ENCODE data around the gene FANCM. TPM values are rescaled to one million over a fixed set of nuclear protein-coding genes. Genes with fewer than 3 reads are reported as not detected.
"Not testable (repeated sequence)": the region's sequence is repeated elsewhere in the genome, so short reads cannot be mapped to it uniquely, and the experiment has no call there.

The FANCM gene
- total RNA-seq, 1 experiment from 2014 or later, result 5.9 TPM

- no peak for DNase-seq (ENCODE audit: low spot score)
These were observed 8.9 kb downstream of the FANCM start for GRCh38 chr14:45144658-45145057.

GRCh38 chr14:45145214-45145613 lies 9.5 kb downstream of the FANCM start:
- no peak for DNase-seq (ENCODE audit: low spot score)

- no peak for DNase-seq (ENCODE audit: low spot score)
These were observed 13.9 kb downstream of the FANCM start for GRCh38 chr14:45149602-45150001.

GRCh38 chr14:45150386-45150890 lies 14.7 kb downstream of the FANCM start:
- DNase-seq (ENCODE audit: low spot score), result no peak

GRCh38 chr14:45156067-45156466 lies 20.3 kb downstream of the FANCM start:
- DNase-seq (ENCODE audit: low spot score), result no peak

- no peak for DNase-seq (ENCODE audit: low spot score)
These were observed 34.2 kb downstream of the FANCM start for GRCh38 chr14:45169906-45170305.

GRCh38 chr14:45177076-45177475 lies 41.3 kb downstream of the FANCM start:
- no peak for DNase-seq (ENCODE audit: low spot score)

GRCh38 chr14:45181329-45181728 lies 45.6 kb downstream of the FANCM start:
- no peak for DNase-seq (ENCODE audit: low spot score)

GRCh38 chr14:45181806-45182205 lies 46.1 kb downstream of the FANCM start:
- no peak for DNase-seq (ENCODE audit: low spot score)

GRCh38 chr14:45185100-45185814 lies 49.5 kb downstream of the FANCM start:
- no peak for DNase-seq (ENCODE audit: low spot score)

GRCh38 chr14:45194964-45195363 lies 59.2 kb downstream of the FANCM start:
- DNase-seq (ENCODE audit: low spot score), result no peak

GRCh38 chr14:45198551-45198950 lies 62.8 kb downstream of the FANCM start:
- no peak for DNase-seq (ENCODE audit: low spot score)

- DNase-seq (ENCODE audit: low spot score), result no peak
These were observed 63.5 kb downstream of the FANCM start for GRCh38 chr14:45199230-45199629.

GRCh38 chr14:45201905-45202304 lies 66.2 kb downstream of the FANCM start:
- no peak for DNase-seq (ENCODE audit: low spot score)

GRCh38 chr14:45204241-45204640 lies 68.5 kb downstream of the FANCM start:
- no peak for DNase-seq (ENCODE audit: low spot score)

- DNase-seq (ENCODE audit: low spot score), result no peak
These were observed 74.4 kb downstream of the FANCM start for GRCh38 chr14:45210159-45210558.

GRCh38 chr14:45211295-45211694 lies 75.6 kb downstream of the FANCM start:
- no peak for DNase-seq (ENCODE audit: low spot score)

- DNase-seq (ENCODE audit: low spot score), result no peak
These were observed 76.5 kb downstream of the FANCM start for GRCh38 chr14:45212231-45212630.

- DNase-seq (ENCODE audit: low spot score), result not testable (repeated sequence)
These were observed 78.0 kb downstream of the FANCM start for GRCh38 chr14:45213716-45214115.

- not testable (repeated sequence) for DNase-seq (ENCODE audit: low spot score)
These were observed 78.6 kb downstream of the FANCM start for GRCh38 chr14:45214341-45214740.

- DNase-seq (ENCODE audit: low spot score), result no peak
These were observed 86.9 kb downstream of the FANCM start for GRCh38 chr14:45222485-45223262.

- DNase-seq (ENCODE audit: low spot score), result no peak
These were observed 91.8 kb downstream of the FANCM start for GRCh38 chr14:45227566-45227965.

GRCh38 chr14:45238988-45239387 lies 103.3 kb downstream of the FANCM start:
- no peak for DNase-seq (ENCODE audit: low spot score)
